ENCODE data around the gene SOBP.

DNA sequence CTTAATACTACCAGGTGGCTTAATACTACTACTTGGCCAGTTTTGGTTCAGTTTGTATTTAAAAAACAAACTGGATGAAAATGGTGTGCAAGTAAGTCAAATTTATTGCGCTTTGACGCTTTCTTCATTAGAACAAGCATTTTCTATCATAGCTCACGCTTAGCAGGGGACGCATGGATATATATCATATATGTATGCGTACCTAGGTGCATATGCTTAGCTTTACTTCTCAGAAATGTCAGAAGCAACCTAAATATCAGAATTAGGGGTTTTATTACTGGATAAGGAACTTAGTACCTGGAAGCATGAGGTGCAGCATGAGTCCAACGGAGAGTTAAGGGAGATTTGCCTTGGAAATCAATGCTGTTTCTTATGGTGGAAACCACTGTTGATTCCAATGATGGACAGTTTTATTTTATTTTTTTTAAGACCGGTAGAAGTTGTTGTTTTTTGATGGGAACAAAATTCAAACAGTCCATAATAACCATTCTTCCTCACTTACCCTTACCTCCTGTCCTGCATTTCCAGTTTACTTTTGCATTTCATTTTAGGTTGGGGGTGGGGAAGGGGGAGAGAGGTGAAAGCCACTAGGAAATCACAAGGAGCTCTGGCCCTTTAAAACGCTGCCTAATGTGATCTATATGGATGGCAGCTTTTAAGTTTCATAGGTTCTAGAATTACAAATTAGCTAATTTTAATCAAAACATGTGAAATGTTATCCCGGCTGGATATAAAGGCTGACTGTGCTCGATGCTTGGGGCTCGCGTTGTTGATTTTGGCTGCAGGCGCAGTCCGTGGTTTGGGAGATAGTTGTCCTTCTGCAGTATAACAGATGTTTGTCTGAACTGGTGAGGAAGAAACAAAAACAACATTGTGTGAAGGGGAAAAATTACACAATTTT lies 2.1 kb downstream of the SOBP start:
- TF ChIP-seq CTCF (conservative IDR thresholded peaks at IDR 0.05; ENCODE audit: low read depth in 2 of 2) (no peak), POLR2AphosphoS5 (IDR thresholded peaks at IDR 0.05; ENCODE audit: low read depth) (no peak), EZH2phosphoT487 (IDR thresholded peaks at IDR 0.05; ENCODE audit: unreplicated experiment) (no peak), REST (IDR thresholded peaks at IDR 0.05; ENCODE audit: unreplicated experiment) (no peak), ZNF331 (CRISPR knock-in tag; IDR thresholded peaks at IDR 0.05; ENCODE audit: low read depth) (no peak), EZH2 (IDR thresholded peaks at IDR 0.05; ENCODE audit: low read depth, unreplicated experiment) (no peak)
- TF ChIP-seq, protein P1, sequence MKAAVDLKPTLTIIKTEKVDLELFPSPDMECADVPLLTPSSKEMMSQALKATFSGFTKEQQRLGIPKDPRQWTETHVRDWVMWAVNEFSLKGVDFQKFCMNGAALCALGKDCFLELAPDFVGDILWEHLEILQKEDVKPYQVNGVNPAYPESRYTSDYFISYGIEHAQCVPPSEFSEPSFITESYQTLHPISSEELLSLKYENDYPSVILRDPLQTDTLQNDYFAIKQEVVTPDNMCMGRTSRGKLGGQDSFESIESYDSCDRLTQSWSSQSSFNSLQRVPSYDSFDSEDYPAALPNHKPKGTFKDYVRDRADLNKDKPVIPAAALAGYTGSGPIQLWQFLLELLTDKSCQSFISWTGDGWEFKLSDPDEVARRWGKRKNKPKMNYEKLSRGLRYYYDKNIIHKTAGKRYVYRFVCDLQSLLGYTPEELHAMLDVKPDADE (IDR thresholded peaks at IDR 0.05): no peak
